Measurements from ENCODE around the gene GNB1. TPM values are rescaled to one million over a fixed set of nuclear protein-coding genes. Genes with fewer than 3 reads are reported as not detected.

The GNB1 gene
- total and polyA plus RNA-seq, 2 of the 4 experiments (the other 2 are of a cell fraction), result 73.5 to 371 TPM

DNA sequence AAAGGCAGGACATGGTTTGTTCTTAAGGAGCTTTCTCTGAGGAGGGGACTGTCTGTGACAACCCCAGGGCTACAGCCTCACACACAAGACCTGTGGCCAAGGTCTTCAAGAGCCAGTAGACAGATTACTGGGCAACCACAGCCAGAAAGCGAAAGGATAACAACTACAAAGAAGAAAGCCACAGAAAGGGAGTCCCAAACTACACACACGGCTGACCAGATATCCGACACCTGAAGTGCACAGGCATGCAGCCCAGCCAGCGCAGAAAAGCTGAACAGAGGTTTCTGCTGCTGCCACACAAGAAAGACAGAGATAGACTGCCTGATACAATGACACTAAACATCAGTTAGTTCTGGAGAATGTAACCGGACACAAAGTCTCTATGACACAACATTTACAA lies 91.2 kb downstream of the GNB1 start:
- Histone ChIP-seq H3K9ac (ENCODE audit: low read depth, low read length) (no peak overlapping the region), H2BK20ac (ENCODE audit: low read depth, low read length) (no peak overlapping the region), H3K14ac (replicated peaks; ENCODE audit: low read depth, low read length) (no peak overlapping the region), H2BK120ac (ENCODE audit: low read depth, low read length) (no peak overlapping the region), H3K27me3 (ENCODE audit: control insufficient read depth, insufficient read depth, low read length) (no peaks in the 10 kb centered on the region), H3K4me3 (ENCODE audit: insufficient read depth, low read depth, low read length) (no peak overlapping the region), H2AFZ (replicated peaks; ENCODE audit: low read length, poor library complexity) (no peak overlapping the region), H2BK15ac (ENCODE audit: low read depth, low read length) (no peak overlapping the region), H3K4me2 (ENCODE audit: low read depth, low read length) (no peak overlapping the region), H2AK5ac (ENCODE audit: low read depth, low read length) (no peak overlapping the region), H2AK9ac (replicated peaks; ENCODE audit: low read depth, low read length, poor library complexity) (no peak overlapping the region), H2BK5ac (ENCODE audit: low read depth, low read length, poor library complexity, severe bottlenecking) (no peak overlapping the region), H3K56ac (ENCODE audit: extremely low read depth, insufficient read depth, low read length) (no peak overlapping the region), H3K4ac (ENCODE audit: low read depth, low read length) (no peak overlapping the region), H3K9me1 (ENCODE audit: insufficient read depth, low read length) (no peaks in the 10 kb centered on the region; the same call in 1 of the 2 replicates), H4K8ac (ENCODE audit: low read depth in 2 of 2, low read length in 2 of 2) (no peak overlapping the region), H3K27ac (ENCODE audit: insufficient read depth, low read length) (no peak overlapping the region), H4K5ac (ENCODE audit: low read depth, low read length) (no peak overlapping the region), H3K23ac (ENCODE audit: low read depth, low read length) (no peak overlapping the region), H4K91ac (ENCODE audit: insufficient read depth, low read depth, low read length) (no peak overlapping the region), H3K18ac (ENCODE audit: low read depth, low read length) (no peak overlapping the region), H4K20me1 (ENCODE audit: insufficient read depth, low read length) (peaks cover 70% of the 10 kb centered on the region), H3K9me3 (ENCODE audit: control insufficient read depth, insufficient read depth, low read length) (no peaks in the 10 kb centered on the region), H3K79me1 (ENCODE audit: low read depth in 1 of 2, low read length in 2 of 2) (peaks cover 54 to 79% of the 10 kb centered on the region in 2 experiments), H3K36me3 (ENCODE audit: control insufficient read depth, insufficient read depth, low read length) (peaks cover 67% of the 10 kb centered on the region), H3K4me1 (ENCODE audit: control insufficient read depth, insufficient read depth, low read length) (no peaks in the 10 kb centered on the region)
- 90% methylated on average over 2 of the region's 5 CpGs; no CpG with 5 or more reads in 1 of the 2 experiments for WGBS, 2 experiments (ENCODE audit: extremely low coverage in 2 of 2, insufficient read length in 1 of 2)
- no TSS peak for BruUV-seq (replicated peaks)
- in situ Hi-C loops (cut with MboI; ENCODE audit: low sequenced_read_pairs), result loop anchor here (10.0 kb wide), 1 partner anchor 85 kb away; no protein-coding TSS in a partner anchor
- TF ChIP-seq MAFK (IDR thresholded peaks at IDR 0.05; ENCODE audit: low read depth, low read length) (no peak), SMC3 (IDR thresholded peaks at IDR 0.05; ENCODE audit: low read depth, low read length) (no peak), NFE2L2 (IDR thresholded peaks at IDR 0.05; ENCODE audit: low read depth, low read length) (no peak), RFX5 (IDR thresholded peaks at IDR 0.05; ENCODE audit: low read depth, low read length) (no peak), MAZ (IDR thresholded peaks at IDR 0.05; ENCODE audit: borderline replicate concordance, low read depth, low read length) (no peak), RAD21 (IDR thresholded peaks at IDR 0.05; ENCODE audit: low read length) (no peak), CHD1 (IDR thresholded peaks at IDR 0.05; ENCODE audit: low read depth, low read length) (no peak), POLR2A (IDR thresholded peaks at IDR 0.05; ENCODE audit: low read depth, low read length) (no peak), MXI1 (IDR thresholded peaks at IDR 0.05; ENCODE audit: borderline replicate concordance, low read depth, low read length) (no peak), CEBPB (IDR thresholded peaks at IDR 0.05; ENCODE audit: low read depth, low read length) (no peak)
- TF ChIP-seq, protein P1, sequence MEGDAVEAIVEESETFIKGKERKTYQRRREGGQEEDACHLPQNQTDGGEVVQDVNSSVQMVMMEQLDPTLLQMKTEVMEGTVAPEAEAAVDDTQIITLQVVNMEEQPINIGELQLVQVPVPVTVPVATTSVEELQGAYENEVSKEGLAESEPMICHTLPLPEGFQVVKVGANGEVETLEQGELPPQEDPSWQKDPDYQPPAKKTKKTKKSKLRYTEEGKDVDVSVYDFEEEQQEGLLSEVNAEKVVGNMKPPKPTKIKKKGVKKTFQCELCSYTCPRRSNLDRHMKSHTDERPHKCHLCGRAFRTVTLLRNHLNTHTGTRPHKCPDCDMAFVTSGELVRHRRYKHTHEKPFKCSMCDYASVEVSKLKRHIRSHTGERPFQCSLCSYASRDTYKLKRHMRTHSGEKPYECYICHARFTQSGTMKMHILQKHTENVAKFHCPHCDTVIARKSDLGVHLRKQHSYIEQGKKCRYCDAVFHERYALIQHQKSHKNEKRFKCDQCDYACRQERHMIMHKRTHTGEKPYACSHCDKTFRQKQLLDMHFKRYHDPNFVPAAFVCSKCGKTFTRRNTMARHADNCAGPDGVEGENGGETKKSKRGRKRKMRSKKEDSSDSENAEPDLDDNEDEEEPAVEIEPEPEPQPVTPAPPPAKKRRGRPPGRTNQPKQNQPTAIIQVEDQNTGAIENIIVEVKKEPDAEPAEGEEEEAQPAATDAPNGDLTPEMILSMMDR (conservative IDR thresholded peaks at IDR 0.05; ENCODE audit: low read depth, low read length), result no peak
- DNase-seq, result no peak
- intact Hi-C loops (cut with micrococcal nuclease), result no loop called here
- ChIA-PET POLR2A (ENCODE audit: unreplicated experiment) (no interaction called here), CTCF (no interaction called here)
- dilution Hi-C loops (cut with HindIII; ENCODE audit: low sequenced_read_pairs, unreplicated experiment), result no loop called here
- ATAC-seq (ENCODE audit: low read depth), result no peak

All from IMR-90 (cell line).